CD4-positive, alpha-beta T cell treated with Interleukin-4 for 4 hours (primary cell): ENCODE data around the gene CARD14.

ENCODE experiments used
- DNase-seq: peaks from one replicate; pipeline ENCODE4 v3.0.0-alpha.2; 2020

Gene CARD14

GRCh38 chr17:80212962-80213642, 43.3 kb downstream of the CARD14 start:
- DNase-seq = no peak

DNA sequence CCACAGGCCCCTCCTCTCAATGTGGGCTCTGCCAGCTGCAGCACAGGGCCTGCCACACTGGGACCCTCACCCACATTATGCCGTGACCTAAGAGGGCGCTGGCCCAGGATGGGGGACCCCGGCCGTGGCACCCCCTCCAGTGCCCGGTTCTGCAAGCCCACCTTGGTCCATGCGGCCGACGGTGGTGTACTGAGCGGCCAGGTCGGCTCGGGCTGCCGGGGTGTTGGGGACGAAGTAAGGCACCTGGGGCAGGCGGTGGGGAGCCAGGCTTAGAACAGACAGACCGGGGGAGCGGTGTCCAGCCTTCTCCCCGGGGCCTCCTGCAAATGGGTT, 43.8 kb downstream of the CARD14 start:
- DNase-seq = no peak

- no peak for DNase-seq
Observed at GRCh38 chr17:80214012-80214877, 44.4 kb downstream of the CARD14 start.

DNA sequence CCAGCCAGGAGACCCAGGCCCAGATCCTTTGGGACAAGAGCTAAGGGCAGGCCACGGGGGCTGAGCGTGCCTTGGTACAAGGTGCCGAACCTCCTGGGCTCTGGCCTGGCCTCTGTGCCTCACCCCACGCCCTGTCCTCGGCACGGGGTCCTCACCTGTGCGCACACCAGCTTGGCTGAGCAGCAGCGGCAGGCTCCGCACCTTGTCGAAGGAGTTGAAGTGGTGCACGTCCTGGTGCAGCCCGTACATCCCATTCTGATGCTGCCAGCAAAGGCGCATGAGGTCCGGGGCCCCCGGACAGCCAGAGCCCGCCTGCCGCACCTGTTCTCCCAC, 45.0 kb downstream of the CARD14 start:
- DNase-seq = no peak

DNA sequence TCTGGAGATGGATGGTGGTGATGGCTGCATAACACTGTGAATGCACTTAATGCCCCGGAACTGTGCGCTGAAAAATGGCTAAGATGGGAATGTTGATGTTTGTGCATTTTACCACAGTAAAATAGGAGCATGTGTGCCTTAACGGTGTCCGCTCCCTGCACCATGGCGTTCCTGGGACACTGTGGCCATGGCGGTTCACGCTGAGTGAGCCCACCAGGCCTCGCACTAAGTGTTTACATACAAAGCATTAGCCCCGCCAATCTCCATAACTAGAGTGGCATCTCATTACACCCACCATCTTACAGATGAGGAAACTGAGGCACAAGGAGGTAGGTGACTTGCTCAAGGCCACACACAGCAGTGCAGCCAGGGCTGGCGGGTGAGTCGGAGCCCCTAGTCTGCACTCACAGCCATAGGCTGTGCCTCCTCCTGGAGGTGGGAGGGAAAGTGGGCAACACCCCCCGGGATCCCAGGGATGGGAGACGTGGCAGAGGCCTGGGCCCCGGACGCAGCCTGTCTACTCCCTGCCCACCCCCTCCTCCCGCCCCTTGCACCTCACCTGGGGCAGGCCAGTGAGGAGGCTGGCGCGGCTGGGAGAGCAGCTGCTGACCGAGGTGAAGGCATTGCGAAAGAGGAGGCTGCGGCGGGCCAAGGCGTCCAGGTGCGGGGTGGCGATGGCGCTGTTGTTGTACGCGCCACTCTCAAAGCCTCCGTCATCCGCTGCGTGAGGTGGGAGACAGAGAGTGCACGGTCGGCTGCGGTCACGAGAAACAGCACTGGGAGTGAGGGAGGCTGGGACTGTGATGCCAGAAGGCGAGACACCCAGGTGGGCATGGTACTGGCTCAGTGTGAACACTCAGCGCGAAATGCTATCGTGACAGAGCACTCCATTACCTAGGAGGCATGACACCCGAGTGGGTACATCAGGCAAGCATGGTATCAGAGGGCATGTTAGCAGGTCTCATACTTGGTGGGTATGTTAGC, 46.9 kb downstream of the CARD14 start:
- DNase-seq = no peak

GRCh38 chr17:80217703-80218362, 48.0 kb downstream of the CARD14 start:
- DNase-seq = no peak

GRCh38 chr17:80218391-80218790, 48.6 kb downstream of the CARD14 start:
- no peak for DNase-seq

DNA sequence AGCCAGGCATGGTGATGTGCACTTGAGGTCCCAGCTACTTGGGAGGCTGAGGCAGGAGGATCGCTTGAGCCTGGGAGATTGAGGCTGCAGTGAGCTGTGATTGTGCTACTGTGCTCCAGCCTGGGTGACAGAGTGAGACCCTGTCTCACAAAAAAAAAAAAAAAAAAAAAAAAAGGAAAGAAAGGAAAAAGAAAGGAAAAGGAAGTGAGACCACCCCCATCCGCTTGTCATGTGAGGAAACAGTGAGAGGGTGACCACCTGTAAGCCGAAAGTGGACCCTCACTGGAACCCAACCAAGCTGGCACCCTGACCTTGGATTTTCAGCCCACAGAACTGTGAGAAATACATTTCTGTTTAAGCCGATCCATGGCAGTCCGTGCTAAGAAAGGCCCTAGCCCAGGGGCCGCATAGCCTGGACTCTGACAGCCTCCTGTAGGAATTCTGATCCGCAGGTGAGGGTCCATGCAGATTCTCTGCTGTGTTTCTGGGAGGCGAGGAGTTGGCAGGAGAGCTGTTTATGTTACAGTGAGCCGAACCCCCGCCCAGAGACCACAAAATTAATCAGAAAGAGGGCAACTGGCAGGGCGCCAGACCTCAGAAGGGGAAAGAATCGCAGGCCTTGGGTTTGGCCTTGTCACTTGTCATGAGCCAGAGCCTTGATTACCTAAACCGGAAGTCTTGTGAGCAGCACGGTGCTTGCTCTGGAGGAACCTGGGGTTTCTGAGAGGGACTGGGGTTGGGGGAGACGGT, 49.4 kb downstream of the CARD14 start:
- DNase-seq = peak; percentile 97

DNA sequence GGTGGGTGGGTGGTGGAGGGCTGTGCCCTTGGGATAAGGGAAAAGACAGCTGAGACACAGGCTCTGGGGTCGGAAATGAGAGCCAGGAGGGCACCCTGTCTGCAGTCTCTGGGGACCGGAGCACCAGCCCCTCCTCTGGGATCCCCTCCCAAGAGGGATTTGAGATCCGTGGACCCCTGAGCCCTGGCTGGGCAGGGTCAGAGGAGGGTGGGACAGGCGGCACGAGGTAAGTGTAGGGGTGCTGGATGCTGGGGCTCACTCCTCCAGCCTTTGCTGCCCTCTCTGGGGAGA, 49.9 kb downstream of the CARD14 start:
- no peak for DNase-seq

DNA sequence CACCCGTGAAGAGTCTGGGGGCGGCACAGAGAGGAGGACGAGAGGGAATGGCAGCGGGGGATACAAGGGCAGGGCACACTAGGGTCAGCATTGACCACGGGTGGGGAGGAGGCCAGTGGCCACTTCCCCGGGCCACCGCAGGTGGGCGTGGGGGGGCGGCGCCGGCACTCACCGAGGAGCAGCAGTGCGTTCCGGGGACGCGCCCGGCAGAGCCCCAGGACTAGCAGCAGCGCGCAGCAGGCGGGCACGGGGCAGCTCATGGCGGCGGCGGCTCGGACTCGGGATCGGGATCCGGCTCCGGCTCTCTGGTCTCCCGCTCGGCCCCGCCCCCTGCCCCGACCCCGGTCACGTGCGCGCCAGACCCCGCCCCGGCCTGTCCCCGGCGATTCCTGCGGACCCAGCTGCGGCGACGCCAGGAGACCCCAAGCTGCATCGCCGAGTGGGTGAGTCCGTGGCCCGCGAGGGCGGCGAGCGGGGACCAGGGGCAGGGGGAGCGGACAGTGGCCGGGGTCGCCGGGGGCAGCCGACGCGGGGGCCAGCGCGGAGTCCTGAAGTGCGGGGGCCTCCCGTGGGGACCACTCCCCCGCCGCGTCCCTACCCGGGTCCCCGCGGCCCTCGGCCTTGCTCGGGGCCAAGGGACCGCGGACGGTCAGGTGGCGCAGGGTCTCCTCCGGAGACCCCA, 50.4 kb downstream of the CARD14 start, which contains the start of the genes SGSH and SLC26A11:
TSS of gene SGSH (minus strand) at position 280 of the 682 bp plus-strand sequence. CDS start at position 260, 20 bp downstream.
TSS of gene SLC26A11 (plus strand) at position 374 of the 682 bp plus-strand sequence. CDS start 1,134 bp downstream, outside the sequence.
- peak; percentile 43 for DNase-seq

GRCh38 chr17:80220736-80221215, 50.9 kb downstream of the CARD14 start:
- DNase-seq = peak; percentile 8

GRCh38 chr17:80221351-80222105, 51.7 kb downstream of the CARD14 start:
- DNase-seq = no peak

GRCh38 chr17:80222376-80223141, 52.7 kb downstream of the CARD14 start:
- DNase-seq = no peak

DNA sequence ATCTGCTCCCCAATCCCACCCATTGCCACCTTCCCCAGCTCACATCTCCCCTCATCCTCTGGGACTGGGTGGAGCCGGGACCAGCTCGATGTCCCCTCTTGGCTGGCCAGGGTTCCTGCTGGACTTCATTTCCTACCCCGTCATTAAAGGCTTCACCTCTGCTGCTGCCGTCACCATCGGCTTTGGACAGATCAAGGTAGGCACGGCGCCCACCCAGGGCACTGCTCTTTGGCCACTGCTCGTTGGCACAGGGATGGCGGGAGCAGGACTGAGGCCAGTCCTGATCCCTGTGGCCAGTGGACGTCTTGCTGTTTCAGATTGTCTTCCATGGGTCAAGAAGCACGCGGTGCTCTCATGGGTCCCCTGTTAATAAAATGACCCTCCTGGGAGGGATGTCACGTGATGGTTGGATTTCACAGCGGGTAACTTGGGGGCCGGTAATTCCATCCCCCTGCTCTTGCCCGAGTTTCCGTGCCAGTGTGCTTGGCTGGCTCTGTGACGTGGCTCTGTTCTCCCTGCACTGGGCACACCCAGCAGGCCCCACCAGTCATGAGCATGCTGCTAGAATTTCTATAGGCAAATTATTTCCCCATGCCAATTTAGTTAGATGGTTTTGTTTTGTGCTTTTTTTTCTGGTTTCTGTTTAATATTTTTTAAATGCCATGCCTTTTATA, 53.4 kb downstream of the CARD14 start:
- no peak for DNase-seq

- DNase-seq = no peak
Observed at GRCh38 chr17:80223838-80224497, 54.1 kb downstream of the CARD14 start.

- DNase-seq = no peak
Observed at GRCh38 chr17:80224683-80225082, 54.9 kb downstream of the CARD14 start.

- DNase-seq = no peak
Observed at GRCh38 chr17:80225230-80225629, 55.4 kb downstream of the CARD14 start.

GRCh38 chr17:80227156-80227555, 57.3 kb downstream of the CARD14 start:
- no peak for DNase-seq
